Measurements from ENCODE around the gene SERPINI1. TPM values are rescaled to one million over a fixed set of nuclear protein-coding genes. Genes with fewer than 3 reads are reported as not detected.
A peak's percentile ranks its signal among the peaks of the same experiment; 100 is the strongest.

The SERPINI1 gene
- total and polyA plus RNA-seq, 12 donors: 4.5 to 17.1 (median 10.1) TPM

DNA sequence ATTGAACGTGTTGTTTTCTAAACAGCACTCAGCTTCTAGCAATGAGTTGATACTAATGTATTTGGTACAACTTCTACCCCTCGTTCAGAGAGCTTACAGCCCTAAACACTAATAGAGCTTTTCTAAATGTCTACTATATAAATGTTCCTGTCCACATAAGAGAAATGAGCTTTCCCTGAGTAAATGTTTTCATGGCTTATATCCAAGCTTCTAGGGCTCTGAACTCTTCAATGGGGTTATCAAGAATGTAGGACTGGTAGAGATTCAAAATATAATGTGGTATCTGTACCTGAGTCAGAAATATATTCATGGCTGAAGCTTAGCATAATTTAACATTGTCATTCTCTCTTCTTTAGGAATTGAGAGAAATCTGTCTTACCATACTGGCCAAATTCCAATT lies 73.4 kb downstream of the SERPINI1 start:
- no peaks in the 10 kb centered on the region for H3K9me3 ChIP-seq
- 68 to 78% methylated on average over 2 of the region's 2 CpGs for WGBS, 2 donors
- no peaks in the 10 kb centered on the region for H3K27me3 ChIP-seq
- peaks cover 7 to 44% (median 21%) of the 10 kb centered on the region in 9 donors for H3K4me1 ChIP-seq
- H3K4me3 ChIP-seq: peak overlapping the region in 3 of 10 donors; percentile 3 to 33 (median 10)
- peak overlapping the region in 2 of 10 donors; percentile 3 to 8 for H3K27ac ChIP-seq
- DNase-seq: no peak
- no peak for ATAC-seq
- TF ChIP-seq, protein P1, sequence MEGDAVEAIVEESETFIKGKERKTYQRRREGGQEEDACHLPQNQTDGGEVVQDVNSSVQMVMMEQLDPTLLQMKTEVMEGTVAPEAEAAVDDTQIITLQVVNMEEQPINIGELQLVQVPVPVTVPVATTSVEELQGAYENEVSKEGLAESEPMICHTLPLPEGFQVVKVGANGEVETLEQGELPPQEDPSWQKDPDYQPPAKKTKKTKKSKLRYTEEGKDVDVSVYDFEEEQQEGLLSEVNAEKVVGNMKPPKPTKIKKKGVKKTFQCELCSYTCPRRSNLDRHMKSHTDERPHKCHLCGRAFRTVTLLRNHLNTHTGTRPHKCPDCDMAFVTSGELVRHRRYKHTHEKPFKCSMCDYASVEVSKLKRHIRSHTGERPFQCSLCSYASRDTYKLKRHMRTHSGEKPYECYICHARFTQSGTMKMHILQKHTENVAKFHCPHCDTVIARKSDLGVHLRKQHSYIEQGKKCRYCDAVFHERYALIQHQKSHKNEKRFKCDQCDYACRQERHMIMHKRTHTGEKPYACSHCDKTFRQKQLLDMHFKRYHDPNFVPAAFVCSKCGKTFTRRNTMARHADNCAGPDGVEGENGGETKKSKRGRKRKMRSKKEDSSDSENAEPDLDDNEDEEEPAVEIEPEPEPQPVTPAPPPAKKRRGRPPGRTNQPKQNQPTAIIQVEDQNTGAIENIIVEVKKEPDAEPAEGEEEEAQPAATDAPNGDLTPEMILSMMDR (IDR thresholded peaks at IDR 0.05): no peak
- H3K36me3 ChIP-seq: no peaks in the 10 kb centered on the region
- intact Hi-C loops (cut with DNase I): no loop called here

- Histone ChIP-seq H3K9me3 (no peaks in the 10 kb centered on the region), H3K36me3 (no peaks in the 10 kb centered on the region), H3K27me3 (no peaks in the 10 kb centered on the region), H3K4me1 (peaks cover 14 to 58% (median 34%) of the 10 kb centered on the region in 9 donors), H3K4me3 (peak overlapping the region in 1 of 10 donors; percentile 33), H3K27ac (no peak overlapping the region)
- TF ChIP-seq, protein P1 (IDR thresholded peaks at IDR 0.05): no peak
- ATAC-seq (no peak), DNase-seq (no peak)
- intact Hi-C loops (cut with DNase I): loop anchor here in 6 of 10 donors (2.0 to 10.0 kb wide), 3 partner anchors 73 to 75 kb away; partner anchors contain the start of genes SERPINI1 (in 6 of the 6) and PDCD10 (in 2 of the 6)
Observed at GRCh38 chr3:167810236-167810635, 74.7 kb downstream of the SERPINI1 start.

GRCh38 chr3:167811031-167811430 lies 75.5 kb downstream of the SERPINI1 start:
- peak overlapping the region in 1 of 10 donors; percentile 3 for H3K4me3 ChIP-seq
- TF ChIP-seq, protein P1 (IDR thresholded peaks at IDR 0.05): no peak
- DNase-seq (no peak), ATAC-seq (no peak)
- H3K27ac ChIP-seq: peak overlapping the region in 1 of 10 donors; percentile 6
- intact Hi-C loops (cut with DNase I): loop anchor here in 6 of 10 donors (2.0 to 10.0 kb wide), 3 partner anchors 74 to 76 kb away; partner anchors contain the start of genes SERPINI1 (in 6 of the 6) and PDCD10 (in 2 of the 6)
- H3K36me3 ChIP-seq: no peaks in the 10 kb centered on the region
- H3K4me1 ChIP-seq: peaks cover 16 to 66% (median 37%) of the 10 kb centered on the region in 9 donors
- no peaks in the 10 kb centered on the region for H3K9me3 ChIP-seq
- no peaks in the 10 kb centered on the region for H3K27me3 ChIP-seq

DNA sequence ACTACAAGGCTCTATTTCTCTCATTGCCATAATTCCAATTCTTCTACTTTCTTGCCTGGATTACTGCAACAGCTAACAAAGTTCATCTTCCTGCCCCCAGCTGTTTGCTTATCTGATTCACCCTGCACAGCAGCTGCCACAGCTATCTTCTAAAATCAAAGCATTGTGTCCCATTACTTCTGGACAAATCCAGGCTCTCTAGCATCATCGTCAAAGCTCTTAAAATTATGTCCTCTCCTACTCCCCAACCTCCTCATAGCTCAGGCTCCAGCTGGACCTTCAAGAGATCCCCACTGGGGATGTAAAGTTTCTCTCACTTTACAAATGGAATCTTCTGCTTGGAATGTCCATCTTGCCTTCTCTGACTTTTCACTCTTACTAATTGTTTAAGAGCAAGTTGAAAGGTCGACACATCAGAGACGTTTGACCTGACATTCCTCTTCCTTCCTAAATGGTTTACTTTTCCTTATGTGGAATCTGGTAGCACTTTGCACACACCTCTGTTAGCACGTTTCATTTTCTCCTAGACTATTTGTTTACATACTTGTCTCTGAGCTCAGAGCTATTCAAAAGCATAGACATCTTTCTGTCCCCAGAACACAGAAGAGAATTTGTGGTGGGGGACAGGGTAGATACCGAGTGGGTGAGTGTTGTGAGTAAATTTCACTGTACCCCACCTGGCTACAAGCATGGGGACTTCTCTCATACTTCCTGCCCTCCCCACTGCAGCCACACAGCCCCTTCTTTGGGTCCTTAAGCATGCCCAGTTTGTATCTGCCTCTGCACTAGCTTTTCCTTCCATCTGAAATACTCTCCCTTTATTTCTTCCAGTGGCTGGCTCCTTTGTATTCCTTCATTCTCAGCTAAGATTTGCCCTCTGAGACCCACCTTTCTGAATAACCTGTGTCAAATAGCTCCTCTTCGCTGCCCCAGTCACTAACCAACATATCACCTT lies 77.9 kb downstream of the SERPINI1 start:
- Histone ChIP-seq H3K4me1 (peaks cover 16 to 67% (median 37%) of the 10 kb centered on the region in 9 donors), H3K27ac (peak overlapping the region in 9 of 10 donors; percentile 33 to 89 (median 75)), H3K4me3 (no peak overlapping the region), H3K9me3 (no peaks in the 10 kb centered on the region), H3K36me3 (no peaks in the 10 kb centered on the region), H3K27me3 (no peaks in the 10 kb centered on the region)
- ATAC-seq (peak in 3 of 8 donors; percentile 11 to 15 (median 14)), DNase-seq (no peak)
- TF ChIP-seq, protein P1 (IDR thresholded peaks at IDR 0.05): no peak
- 51 to 58% methylated on average over 6 of the region's 6 CpGs for WGBS, 2 donors
- intact Hi-C loops (cut with DNase I): loop anchor here in 5 of 10 donors (5.0 to 10.0 kb wide), 2 partner anchors 76 to 79 kb away; partner anchors contain the start of genes SERPINI1 (in 5 of the 5) and PDCD10 (in 1 of the 5)

All from heart right ventricle (tissue), 16 donors.